ENCODE data around the gene ATG14. TPM values are rescaled to one million over a fixed set of nuclear protein-coding genes. Genes with fewer than 3 reads are reported as not detected.

ATG14 gene
- total and polyA plus RNA-seq, 2 of the 8 experiments (the other 6 are each of a cell fraction or from before 2014, with no cell fraction given): 4.9 to 10.8 TPM

DNA sequence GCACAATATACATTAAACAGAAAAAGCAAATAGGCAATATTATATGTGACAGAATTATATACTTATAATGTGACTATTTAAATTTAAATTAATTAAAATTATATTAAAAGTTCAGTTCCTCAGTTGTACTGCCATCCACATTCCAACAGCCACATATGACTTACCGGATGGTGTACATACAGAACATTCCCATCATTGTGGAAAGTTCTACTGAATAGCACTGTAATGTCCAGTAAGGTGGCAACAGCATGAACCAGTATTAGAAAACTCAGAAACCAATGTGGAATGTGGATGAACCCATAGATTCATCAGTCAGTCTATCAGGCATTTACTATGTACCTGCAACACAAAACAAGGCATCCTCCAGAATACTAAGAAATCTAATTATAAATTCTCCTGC, 12.4 kb downstream of the ATG14 start (continued):
- TF ChIP-seq CTBP2 (IDR thresholded peaks at IDR 0.05; ENCODE audit: borderline replicate concordance, insufficient read depth, insufficient read length, low read length): no peak
- no peak for TF ChIP-seq BACH1 (IDR thresholded peaks at IDR 0.05; ENCODE audit: low read length)
- TF ChIP-seq HDAC6 (IDR thresholded peaks at IDR 0.05; ENCODE audit: low read depth, low read length): no peak
- TF ChIP-seq RNF2 (IDR thresholded peaks at IDR 0.05; ENCODE audit: borderline replicate concordance, low read depth, low read length, missing control alignments, poor library complexity, severe bottlenecking): no peak
- TF ChIP-seq, protein P1, sequence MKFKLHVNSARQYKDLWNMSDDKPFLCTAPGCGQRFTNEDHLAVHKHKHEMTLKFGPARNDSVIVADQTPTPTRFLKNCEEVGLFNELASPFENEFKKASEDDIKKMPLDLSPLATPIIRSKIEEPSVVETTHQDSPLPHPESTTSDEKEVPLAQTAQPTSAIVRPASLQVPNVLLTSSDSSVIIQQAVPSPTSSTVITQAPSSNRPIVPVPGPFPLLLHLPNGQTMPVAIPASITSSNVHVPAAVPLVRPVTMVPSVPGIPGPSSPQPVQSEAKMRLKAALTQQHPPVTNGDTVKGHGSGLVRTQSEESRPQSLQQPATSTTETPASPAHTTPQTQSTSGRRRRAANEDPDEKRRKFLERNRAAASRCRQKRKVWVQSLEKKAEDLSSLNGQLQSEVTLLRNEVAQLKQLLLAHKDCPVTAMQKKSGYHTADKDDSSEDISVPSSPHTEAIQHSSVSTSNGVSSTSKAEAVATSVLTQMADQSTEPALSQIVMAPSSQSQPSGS (IDR thresholded peaks at IDR 0.05; ENCODE audit: low read length): no peak

Data from H1 (cell line).